CD4-positive, alpha-beta T cell treated with Interleukin-2 at 100 ng/mL for 4 hours (primary cell): ENCODE measurements around the gene RSF1.

Experiments
- DNase-seq: peaks from one replicate; pipeline ENCODE4 v3.0.0-alpha.2; 2020; ENCODE audit warnings: low spot score

Gene RSF1

GRCh38 chr11:77813256-77813655, 7.3 kb downstream of the RSF1 start:
- no peak for DNase-seq

- DNase-seq: no peak
These were observed 13.5 kb downstream of the RSF1 start for GRCh38 chr11:77806993-77807392.

- no peak for DNase-seq
These were observed 14.1 kb downstream of the RSF1 start for GRCh38 chr11:77806415-77806814.

GRCh38 chr11:77801477-77801876, 19.0 kb downstream of the RSF1 start:
- DNase-seq: no peak

- no peak for DNase-seq
These were observed 20.1 kb downstream of the RSF1 start for GRCh38 chr11:77800449-77800848.

GRCh38 chr11:77799338-77799737, 21.2 kb downstream of the RSF1 start:
- no peak for DNase-seq

- DNase-seq: no peak
These were observed 26.6 kb downstream of the RSF1 start for GRCh38 chr11:77793972-77794371.

- no peak for DNase-seq
These were observed 29.2 kb downstream of the RSF1 start for GRCh38 chr11:77791301-77791700.

GRCh38 chr11:77789731-77790476, 30.6 kb downstream of the RSF1 start:
- DNase-seq: no peak

GRCh38 chr11:77789061-77789730, 31.3 kb downstream of the RSF1 start:
- DNase-seq: no peak

GRCh38 chr11:77784572-77784971, 36.0 kb downstream of the RSF1 start:
- DNase-seq: no peak

GRCh38 chr11:77783025-77783424, 37.5 kb downstream of the RSF1 start:
- no peak for DNase-seq

- no peak for DNase-seq
These were observed 40.6 kb downstream of the RSF1 start for GRCh38 chr11:77779935-77780334.

- DNase-seq: no peak
These were observed 42.0 kb downstream of the RSF1 start for GRCh38 chr11:77778549-77778948.

GRCh38 chr11:77778118-77778517, 42.4 kb downstream of the RSF1 start:
- DNase-seq: no peak

- DNase-seq: peak; percentile 36
These were observed 44.1 kb downstream of the RSF1 start for GRCh38 chr11:77776455-77776854.

GRCh38 chr11:77775936-77776335, 44.6 kb downstream of the RSF1 start:
- no peak for DNase-seq

- no peak for DNase-seq
These were observed 49.4 kb downstream of the RSF1 start for GRCh38 chr11:77771135-77771534.

GRCh38 chr11:77770629-77771028, 49.9 kb downstream of the RSF1 start:
- DNase-seq: no peak

- DNase-seq: no peak
These were observed 58.1 kb downstream of the RSF1 start for GRCh38 chr11:77762426-77762825.

GRCh38 chr11:77761491-77761890, 59.0 kb downstream of the RSF1 start:
- DNase-seq: no peak

- no peak for DNase-seq
These were observed 62.2 kb downstream of the RSF1 start for GRCh38 chr11:77758331-77758730.

GRCh38 chr11:77753230-77753629, 67.3 kb downstream of the RSF1 start:
- DNase-seq: no peak

- no peak for DNase-seq
These were observed 68.0 kb downstream of the RSF1 start for GRCh38 chr11:77752516-77752915.
